Karpas-422 (cell line): ENCODE results near the gene SAMM50. TPM values are rescaled to one million over a fixed set of nuclear protein-coding genes. Genes with fewer than 3 reads are reported as not detected.

Experiments
- DNase-seq: peaks from one replicate; pipeline ENCODE4 v3.0.0-alpha.2; 2015
- H2AFZ ChIP-seq: fragments of 200-600 bp; sonication (generic); 2 replicates; pipeline ENCODE4 v1.6.1; 2014; ENCODE audit warnings: antibody characterized with exemption, low read length, mixed read lengths
- H3K27ac ChIP-seq: fragments of 200-600 bp; sonication (generic); 2 replicates; pipeline ENCODE4 v1.5.1; 2014; ENCODE audit warnings: mild to moderate bottlenecking, low read length, moderate library complexity
- H3K27me3 ChIP-seq: fragments of 200-600 bp; sonication (generic); 2 replicates; pipeline ENCODE4 v1.6.1; 2014; ENCODE audit warnings: low read length, mixed read lengths
- H3K36me3 ChIP-seq: fragments of 200-600 bp; sonication (generic); 2 replicates; pipeline ENCODE4 v1.6.1; 2014; ENCODE audit warnings: low read length, mixed read lengths; ENCODE audit not compliant: insufficient read depth
- H3K4me1 ChIP-seq: fragments of 200-600 bp; sonication (generic); 2 replicates; pipeline ENCODE4 v1.6.1; 2014; ENCODE audit warnings: mild to moderate bottlenecking, low read length, mixed read lengths
- H3K4me2 ChIP-seq: fragments of 200-600 bp; sonication (generic); 2 replicates; pipeline ENCODE4 v1.6.1; 2014; ENCODE audit warnings: low read length, low read depth, mild to moderate bottlenecking; ENCODE audit not compliant: poor library complexity, severe bottlenecking
- H3K4me3 ChIP-seq: fragments of 200-600 bp; sonication (generic); 2 replicates; pipeline ENCODE4 v1.5.1; 2014; ENCODE audit warnings: mild to moderate bottlenecking, antibody characterized with exemption, low read length, mixed read lengths
- H3K79me2 ChIP-seq: fragments of 200-600 bp; sonication (generic); 2 replicates; pipeline ENCODE4 v1.6.1; 2014; ENCODE audit warnings: mild to moderate bottlenecking, low read length, mixed read lengths
- H3K9ac ChIP-seq: fragments of 200-600 bp; sonication (generic); 2 replicates; pipeline ENCODE4 v1.6.0; 2014; ENCODE audit warnings: low read length
- H3K9me2 ChIP-seq: fragments of 200-600 bp; sonication (generic), shearing (Covaris generic); replicated peaks from 2 replicates; pipeline ENCODE4 v1.6.0; 2014; ENCODE audit warnings: mild to moderate bottlenecking, low read length, moderate library complexity; ENCODE audit not compliant: insufficient read depth
- H3K9me3 ChIP-seq: fragments of 300-700, 200-600 bp; sonication (generic); 2 replicates; pipeline ENCODE4 v1.6.1; 2014; ENCODE audit warnings: low read length, mixed read lengths
- H4K20me1 ChIP-seq: fragments of 200-600 bp; sonication (generic); 2 replicates; pipeline ENCODE4 v1.6.1; 2014; ENCODE audit warnings: mild to moderate bottlenecking, antibody characterized with exemption, low read length, low read depth; ENCODE audit not compliant: insufficient read depth
- total RNA-seq: library from RNA; depleted of rRNA; stranded (reverse); fragments of >200 nt; shearing (Covaris generic); gene quantifications from 2 replicates; pipeline ENCODE4 v1.2.3, GENCODE V29; 2014; ENCODE audit warnings: low replicate concordance

The SAMM50 gene
- total RNA-seq, 1 experiment from 2014 or later = 42.9 TPM

GRCh38 chr22:43931771-43932170, 23.5 kb upstream of the SAMM50 start:
- Histone ChIP-seq H3K36me3 (no peaks in the 10 kb centered on the region), H3K9ac (no peak overlapping the region), H3K27ac (no peak overlapping the region), H2AFZ (no peak overlapping the region), H3K27me3 (no peaks in the 10 kb centered on the region), H3K9me3 (no peaks in the 10 kb centered on the region), H4K20me1 (no peaks in the 10 kb centered on the region), H3K4me3 (no peak overlapping the region), H3K9me2 (no peaks in the 10 kb centered on the region), H3K79me2 (no peaks in the 10 kb centered on the region), H3K4me2 (no peak overlapping the region), H3K4me1 (no peaks in the 10 kb centered on the region)
- DNase-seq = no peak

GRCh38 chr22:43941449-43941848, 13.8 kb upstream of the SAMM50 start:
- no peak overlapping the region for H2AFZ ChIP-seq
- H3K79me2 ChIP-seq = no peaks in the 10 kb centered on the region
- H3K4me3 ChIP-seq = no peak overlapping the region
- H3K9ac ChIP-seq = no peak overlapping the region
- no peaks in the 10 kb centered on the region for H4K20me1 ChIP-seq
- H3K4me1 ChIP-seq = no peaks in the 10 kb centered on the region
- no peaks in the 10 kb centered on the region for H3K27me3 ChIP-seq
- no peak overlapping the region for H3K4me2 ChIP-seq
- H3K27ac ChIP-seq = no peak overlapping the region
- H3K9me3 ChIP-seq = no peaks in the 10 kb centered on the region
- DNase-seq = no peak
- H3K36me3 ChIP-seq = no peaks in the 10 kb centered on the region
- no peaks in the 10 kb centered on the region for H3K9me2 ChIP-seq

- Histone ChIP-seq H3K9me3 (no peaks in the 10 kb centered on the region), H3K4me2 (no peak overlapping the region), H3K36me3 (no peaks in the 10 kb centered on the region), H3K4me1 (no peaks in the 10 kb centered on the region), H3K27ac (no peak overlapping the region), H2AFZ (no peak overlapping the region), H3K9me2 (no peaks in the 10 kb centered on the region), H3K9ac (no peak overlapping the region), H3K27me3 (no peaks in the 10 kb centered on the region), H4K20me1 (no peaks in the 10 kb centered on the region), H3K79me2 (no peaks in the 10 kb centered on the region), H3K4me3 (no peak overlapping the region)
- no peak for DNase-seq
Measured at GRCh38 chr22:43944670-43945430, 10.4 kb upstream of the SAMM50 start.

GRCh38 chr22:43945632-43946383, 9.4 kb upstream of the SAMM50 start:
- Histone ChIP-seq H2AFZ (peak overlapping the region; percentile 67; the same call in 1 of the 2 replicates), H3K9ac (no peak overlapping the region), H3K4me3 (no peak overlapping the region), H3K27me3 (no peaks in the 10 kb centered on the region), H3K36me3 (no peaks in the 10 kb centered on the region), H3K9me3 (no peaks in the 10 kb centered on the region), H3K9me2 (no peaks in the 10 kb centered on the region), H4K20me1 (no peaks in the 10 kb centered on the region), H3K27ac (no peak overlapping the region), H3K4me2 (no peak overlapping the region), H3K79me2 (no peaks in the 10 kb centered on the region), H3K4me1 (no peaks in the 10 kb centered on the region)
- peak; percentile 92 for DNase-seq

GRCh38 chr22:43946384-43946667, 8.9 kb upstream of the SAMM50 start:
- H3K4me1 ChIP-seq = no peaks in the 10 kb centered on the region
- no peaks in the 10 kb centered on the region for H3K9me3 ChIP-seq
- no peaks in the 10 kb centered on the region for H3K79me2 ChIP-seq
- H3K27me3 ChIP-seq = no peaks in the 10 kb centered on the region
- H3K36me3 ChIP-seq = no peaks in the 10 kb centered on the region
- H3K27ac ChIP-seq = no peak overlapping the region
- H3K4me2 ChIP-seq = no peak overlapping the region
- no peaks in the 10 kb centered on the region for H3K9me2 ChIP-seq
- no peak for DNase-seq
- no peak overlapping the region for H3K4me3 ChIP-seq
- H4K20me1 ChIP-seq = no peaks in the 10 kb centered on the region
- no peak overlapping the region for H3K9ac ChIP-seq
- peak overlapping the region; percentile 67; the same call in 1 of the 2 replicates for H2AFZ ChIP-seq

GRCh38 chr22:43948836-43949406, 6.3 kb upstream of the SAMM50 start:
- Histone ChIP-seq H2AFZ (no peak overlapping the region), H3K27me3 (no peaks in the 10 kb centered on the region), H3K4me3 (no peak overlapping the region), H3K4me1 (peaks cover 6% of the 10 kb centered on the region), H3K9ac (no peak overlapping the region), H3K9me2 (no peaks in the 10 kb centered on the region), H4K20me1 (no peaks in the 10 kb centered on the region), H3K27ac (no peak overlapping the region), H3K36me3 (no peaks in the 10 kb centered on the region), H3K9me3 (no peaks in the 10 kb centered on the region), H3K79me2 (peaks cover under 1% of the 10 kb centered on the region; the same call in 1 of the 2 replicates), H3K4me2 (no peak overlapping the region)
- DNase-seq = no peak

GRCh38 chr22:43951391-43951790, 3.9 kb upstream of the SAMM50 start:
- Histone ChIP-seq H3K36me3 (no peaks in the 10 kb centered on the region), H3K9ac (no peak overlapping the region), H3K9me2 (no peaks in the 10 kb centered on the region), H3K27me3 (no peaks in the 10 kb centered on the region), H3K4me3 (no peak overlapping the region), H3K4me1 (peaks cover 13% of the 10 kb centered on the region), H3K79me2 (peaks cover 24% of the 10 kb centered on the region), H3K4me2 (no peak overlapping the region), H3K9me3 (no peaks in the 10 kb centered on the region), H4K20me1 (no peaks in the 10 kb centered on the region; the same call in 1 of the 2 replicates), H3K27ac (no peak overlapping the region), H2AFZ (no peak overlapping the region)
- DNase-seq = no peak

- H3K9me3 ChIP-seq = no peaks in the 10 kb centered on the region
- no peak overlapping the region for H3K4me2 ChIP-seq
- H3K9me2 ChIP-seq = no peaks in the 10 kb centered on the region
- no peak for DNase-seq
- H3K27ac ChIP-seq = no peak overlapping the region
- peaks cover 19% of the 10 kb centered on the region for H3K4me1 ChIP-seq
- no peaks in the 10 kb centered on the region for H3K36me3 ChIP-seq
- H3K27me3 ChIP-seq = no peaks in the 10 kb centered on the region
- H3K79me2 ChIP-seq = peaks cover 30% of the 10 kb centered on the region
- H4K20me1 ChIP-seq = no peaks in the 10 kb centered on the region; the same call in 1 of the 2 replicates
- H3K9ac ChIP-seq = no peak overlapping the region
- no peak overlapping the region for H3K4me3 ChIP-seq
- H2AFZ ChIP-seq = no peak overlapping the region
Measured at GRCh38 chr22:43951966-43952365, 3.3 kb upstream of the SAMM50 start.
